GM18498 (cell line): ENCODE results near the gene PAF1.
"Not testable (repeated sequence)": the region's sequence is repeated elsewhere in the genome, so short reads cannot be mapped to it uniquely, and the experiment has no call there.

Experiments
- ATAC-seq: cut with Tn5 transposase; IDR thresholded peaks from one replicate; pipeline ENCODE4 v1.9.1; 2021; ENCODE audit warnings: mild to moderate bottlenecking, moderate library complexity; ENCODE audit not compliant: unreplicated experiment

Gene PAF1

DNA sequence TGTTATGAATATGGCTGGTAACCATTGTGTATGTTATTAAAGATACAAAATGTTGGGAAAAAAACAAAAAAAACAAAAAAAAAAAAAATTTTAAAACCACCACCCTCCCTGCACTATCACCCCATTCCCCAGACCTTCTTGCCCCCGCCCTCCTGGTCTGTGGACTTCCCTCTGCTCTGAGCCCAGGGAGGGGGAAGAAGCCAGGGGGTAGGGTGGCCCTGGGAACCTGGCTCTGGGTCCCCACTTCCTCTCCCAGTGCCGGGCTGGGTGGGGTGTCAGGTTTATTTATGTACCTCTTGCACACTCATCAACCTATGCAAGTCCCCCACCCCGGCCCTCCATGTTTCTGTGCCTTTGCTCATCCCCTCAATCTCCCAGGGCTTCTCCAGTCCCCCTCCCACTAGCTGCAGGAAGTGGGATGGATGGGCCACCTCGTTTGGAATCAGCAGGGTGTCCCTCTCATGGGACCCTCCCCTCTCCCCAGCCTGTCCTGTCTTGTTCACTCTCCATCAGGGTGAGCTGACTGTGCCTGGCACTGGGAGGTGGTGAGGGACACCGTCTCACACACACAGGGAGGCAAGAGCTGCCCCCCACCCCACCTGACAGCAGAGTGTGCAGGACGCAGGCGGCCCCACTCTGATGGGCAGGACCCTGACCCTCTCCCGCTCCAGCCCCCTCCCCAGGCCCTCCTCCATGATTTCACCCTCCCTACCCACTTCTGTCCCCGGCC lies 5.9 kb downstream of the PAF1 start:
- ATAC-seq, result no peak

DNA sequence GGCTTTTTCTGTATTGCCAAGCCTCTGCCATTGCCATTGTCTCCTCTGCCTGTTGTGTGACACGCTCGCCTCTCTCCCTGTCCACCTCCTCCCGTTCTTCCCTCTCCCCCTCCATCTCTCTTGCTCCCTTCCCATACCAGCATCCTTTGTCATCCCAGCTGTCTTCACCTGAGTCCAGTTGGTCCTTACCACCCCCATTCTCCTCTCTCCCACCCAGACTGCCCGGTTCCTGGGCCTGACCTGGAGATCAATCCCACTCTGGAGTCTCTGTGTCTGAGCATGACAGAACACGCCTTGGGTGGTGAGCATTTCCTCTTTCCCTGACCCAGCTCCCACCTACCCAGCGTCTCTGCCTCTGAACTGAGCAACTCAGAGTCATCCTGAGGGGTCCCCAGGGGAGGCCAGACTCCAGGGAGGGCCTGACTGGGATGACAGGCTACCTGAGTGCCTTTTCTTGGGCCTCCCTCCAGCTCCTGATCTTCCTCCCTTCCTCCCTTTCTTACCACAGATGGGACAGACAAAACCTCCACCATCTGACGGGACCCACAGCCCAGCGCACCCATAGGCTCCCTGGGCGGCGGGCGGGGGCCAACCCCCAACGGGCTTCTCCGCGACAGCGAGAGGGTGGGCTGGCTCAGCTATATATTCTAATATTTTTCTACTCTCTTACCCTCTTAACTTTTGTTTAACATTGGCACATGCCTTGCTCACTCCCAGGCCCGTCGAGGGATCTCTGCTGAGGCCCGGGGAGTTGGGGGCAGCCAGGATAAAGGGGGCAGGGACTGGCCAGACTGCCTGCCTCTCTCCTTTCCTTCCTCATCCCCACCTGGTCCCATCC lies 7.7 kb downstream of the PAF1 start:
- no peak for ATAC-seq

- ATAC-seq, result no peak
Observed at GRCh38 chr19:39381910-39382611, 8.8 kb downstream of the PAF1 start.

GRCh38 chr19:39380521-39381502 lies 10.1 kb downstream of the PAF1 start:
- ATAC-seq, result no peak

DNA sequence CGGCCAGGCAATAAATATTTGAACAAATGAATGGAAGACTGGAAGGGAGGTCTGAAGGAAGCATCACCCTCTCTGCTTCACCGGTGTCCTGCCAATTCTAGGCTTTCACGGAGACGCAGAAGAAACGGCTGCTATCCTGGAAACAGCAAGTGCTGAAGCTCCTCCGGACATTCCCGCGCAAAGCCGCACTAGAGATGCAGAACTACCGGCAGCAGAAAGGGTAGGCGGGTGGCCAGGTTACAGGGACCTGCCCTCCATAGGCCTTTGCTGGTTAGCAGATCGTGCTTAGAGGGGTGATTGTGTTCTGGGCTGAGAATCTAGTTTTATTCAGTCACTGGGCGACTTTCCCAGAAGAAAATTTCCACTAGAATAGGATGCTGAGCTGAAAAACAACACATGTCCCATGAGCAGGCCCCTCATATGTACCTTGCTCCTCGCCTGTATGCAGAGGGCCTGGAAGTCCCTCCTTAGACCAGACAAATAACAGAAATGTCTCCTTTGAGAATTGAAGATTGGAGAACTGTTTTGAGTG lies 11.0 kb downstream of the PAF1 start:
- ATAC-seq, result no peak

DNA sequence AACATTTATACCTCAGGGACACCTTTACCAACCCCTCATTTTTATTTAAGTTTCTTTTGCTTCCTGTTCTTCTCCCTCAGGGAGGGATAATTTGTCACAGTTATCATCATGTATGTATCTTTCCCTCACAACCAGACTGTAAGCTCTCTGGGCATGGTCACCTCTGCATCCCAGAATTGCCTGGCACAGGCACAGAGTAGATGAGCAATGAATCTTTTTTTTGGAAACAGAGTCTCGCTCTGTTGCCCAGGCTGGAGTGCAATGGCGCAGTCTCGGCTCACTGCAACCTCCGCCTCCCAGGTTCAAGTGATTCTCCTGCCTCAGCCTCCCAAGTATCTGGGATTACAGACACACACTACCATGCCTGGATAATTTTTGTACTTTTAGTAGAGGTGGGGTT lies 11.5 kb downstream of the PAF1 start:
- not testable (repeated sequence) for ATAC-seq

GRCh38 chr19:39377373-39378362 lies 13.2 kb downstream of the PAF1 start:
- ATAC-seq, result no peak

GRCh38 chr19:39375929-39376328 lies 15.0 kb downstream of the PAF1 start:
- no peak for ATAC-seq

DNA sequence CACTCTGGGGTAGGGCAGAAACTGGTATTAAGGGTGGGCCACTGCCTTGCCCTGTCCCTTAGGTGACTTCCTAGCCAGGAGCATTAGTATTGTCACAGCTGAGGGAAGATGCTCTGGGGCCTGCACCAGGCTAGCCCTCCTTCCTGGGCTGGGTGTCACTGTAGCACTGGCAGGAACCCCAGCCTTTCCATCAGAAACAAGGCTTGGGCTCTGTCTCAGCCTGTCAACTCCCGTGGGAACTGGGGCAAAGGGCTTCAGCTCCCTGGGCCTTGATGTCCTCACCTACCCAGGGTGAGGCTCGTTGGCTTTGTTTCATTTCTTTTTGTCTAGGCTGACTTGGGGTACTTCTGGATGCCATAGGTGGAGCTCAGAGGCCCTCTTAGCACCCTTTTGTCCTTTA lies 18.0 kb downstream of the PAF1 start:
- ATAC-seq, result no peak

DNA sequence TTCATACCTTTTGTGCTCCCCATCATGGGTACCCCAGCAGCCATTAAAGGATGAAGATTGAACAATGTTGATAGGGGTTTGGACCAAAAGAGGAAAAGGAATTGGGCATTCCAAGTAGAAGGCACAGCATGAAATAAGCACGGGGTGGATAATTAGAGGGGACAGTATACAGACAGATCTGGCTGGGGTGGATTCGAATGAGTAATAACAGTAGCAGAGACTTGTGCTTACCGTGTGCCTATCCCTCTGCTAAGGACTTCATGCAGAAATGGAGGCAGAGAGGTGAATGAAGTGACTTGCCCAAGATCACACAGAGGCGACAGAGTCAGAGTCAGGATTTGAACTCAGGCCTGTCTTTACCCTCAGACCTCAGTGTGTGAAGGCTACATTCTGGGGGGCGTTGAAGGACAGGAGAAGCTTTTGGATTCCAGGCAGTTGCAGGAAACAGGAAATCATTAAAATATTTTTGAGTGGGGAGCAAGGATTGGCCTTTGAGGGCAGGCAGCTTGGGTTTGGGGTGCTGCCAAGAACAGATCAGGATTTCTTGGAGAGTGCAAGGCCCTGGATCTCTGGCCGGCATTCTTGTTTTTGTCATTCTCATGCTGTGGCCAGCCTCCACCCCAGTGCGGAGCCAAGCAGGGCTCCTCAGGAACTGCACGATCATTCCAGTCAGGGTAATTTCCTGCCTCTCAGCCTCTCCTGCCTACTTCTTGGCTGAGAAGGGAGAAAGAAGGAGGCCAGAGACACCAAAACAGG lies 18.7 kb downstream of the PAF1 start:
- ATAC-seq, result no peak

- ATAC-seq, result no peak
Observed at GRCh38 chr19:39370735-39371134, 20.2 kb downstream of the PAF1 start.

GRCh38 chr19:39369200-39369599 lies 21.7 kb downstream of the PAF1 start:
- ATAC-seq, result no peak

DNA sequence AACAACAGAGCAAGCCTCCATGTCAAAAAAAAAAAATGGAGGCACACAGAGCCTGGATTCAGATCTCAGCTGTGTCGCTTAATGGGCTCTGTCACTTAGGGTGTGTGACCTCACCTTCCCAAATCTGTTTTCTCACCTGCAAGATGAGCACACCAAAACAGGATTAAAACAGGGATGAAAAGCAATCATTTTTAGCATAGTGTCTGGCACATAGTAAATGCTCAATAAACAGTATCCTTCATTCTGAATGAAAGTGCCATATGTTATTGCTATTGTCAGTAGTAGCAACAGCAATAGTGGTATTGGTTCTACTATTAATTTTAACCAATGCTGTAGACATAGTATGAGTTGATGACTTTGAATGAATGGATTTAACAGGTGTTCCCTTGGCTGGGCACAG lies 25.4 kb downstream of the PAF1 start:
- ATAC-seq, result no peak

DNA sequence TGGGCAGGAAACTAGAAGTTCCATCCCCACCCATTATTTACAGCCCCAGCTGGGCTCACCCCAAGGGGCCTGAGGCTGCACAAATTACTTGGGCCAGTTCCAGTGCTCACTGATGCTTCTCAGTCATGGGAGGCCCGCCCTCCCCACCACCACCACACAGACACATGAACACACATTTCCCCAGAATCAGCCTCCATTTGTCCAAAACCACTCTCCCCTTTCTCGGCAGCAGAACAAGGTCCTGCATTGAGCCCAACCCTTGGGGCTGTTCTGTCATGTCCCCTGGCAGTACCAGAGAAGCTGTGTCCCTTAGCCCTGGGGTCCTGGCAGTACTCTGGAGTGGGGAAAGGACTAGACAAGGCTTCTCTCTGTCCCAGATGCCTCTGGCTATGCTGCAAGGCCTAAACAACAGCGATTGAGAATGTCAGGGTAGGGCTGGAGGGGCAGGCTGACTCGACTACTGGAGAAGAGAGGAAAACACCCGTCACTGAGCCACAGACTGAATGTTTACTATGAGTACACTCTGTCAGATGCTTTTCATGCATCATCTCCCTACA lies 26.9 kb downstream of the PAF1 start:
- ATAC-seq, result no peak

- no peak for ATAC-seq
Observed at GRCh38 chr19:39362682-39363657, 27.9 kb downstream of the PAF1 start.

DNA sequence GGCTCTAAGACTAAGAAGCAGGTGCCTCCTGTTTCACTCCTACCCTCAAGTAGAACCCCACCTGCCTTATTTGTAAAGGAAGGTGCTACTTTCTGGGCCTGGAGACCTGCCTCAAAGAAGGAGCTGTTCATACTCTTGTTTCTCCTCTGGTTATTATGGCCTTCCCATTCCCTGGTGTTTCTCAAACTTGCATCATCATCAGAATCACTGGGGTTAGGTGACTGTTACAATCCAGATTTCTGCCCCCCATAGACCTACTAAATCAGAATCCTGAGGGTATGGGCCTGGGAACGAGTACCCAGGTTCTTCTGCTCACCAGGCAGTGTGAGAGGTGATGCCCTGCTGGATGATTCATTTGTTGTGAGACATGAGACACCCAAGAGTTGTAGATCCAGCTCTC lies 30.3 kb downstream of the PAF1 start:
- no peak for ATAC-seq

DNA sequence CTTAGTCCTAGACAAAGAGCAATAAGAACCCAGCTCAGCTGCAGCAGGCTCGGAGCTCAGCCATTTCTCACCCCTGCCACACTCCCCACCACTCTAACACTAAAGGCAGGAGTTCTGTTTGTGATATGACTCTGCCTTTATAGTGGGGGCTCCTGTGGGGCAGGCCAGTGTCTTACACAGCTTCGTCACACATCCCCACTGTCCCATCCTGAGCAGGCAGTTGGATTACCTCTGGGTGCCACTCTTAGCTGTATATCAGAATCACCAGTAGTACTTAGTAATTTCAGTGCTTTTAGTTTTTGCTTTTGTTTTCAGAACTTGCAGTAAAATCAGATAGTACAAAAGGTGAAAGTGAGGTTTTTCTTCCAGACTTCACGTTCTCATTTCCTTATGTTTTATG lies 31.9 kb downstream of the PAF1 start:
- no peak for ATAC-seq
